ENCODE data around the gene UBE2I. TPM values are rescaled to one million over a fixed set of nuclear protein-coding genes. Genes with fewer than 3 reads are reported as not detected.

Gene UBE2I
- total RNA-seq, 1 experiment from 2014 or later, result 212 TPM

GRCh38 chr16:1320658-1321240 is 11.3 kb downstream of the UBE2I start:
- H3K27me3 ChIP-seq (ENCODE audit: insufficient read depth, low read length), result no peaks in the 10 kb centered on the region
- no peak overlapping the region for H3K4me3 ChIP-seq (replicated peaks in 1 of 2; ENCODE audit: low read depth in 1 of 2, low read length in 2 of 2)
- no peak for TF ChIP-seq YY1 (IDR thresholded peaks at IDR 0.05; ENCODE audit: extremely low read depth, insufficient replicate concordance, low read depth, low read length)
- TF ChIP-seq ZFX (IDR thresholded peaks at IDR 0.05), result no peak
- no peak for TF ChIP-seq EZH2phosphoT487 (IDR thresholded peaks at IDR 0.05; ENCODE audit: borderline replicate concordance)
- no peak for TF ChIP-seq POLR2A (IDR thresholded peaks at IDR 0.05; ENCODE audit: borderline replicate concordance, extremely low read depth, insufficient read depth, insufficient read length)
- no peak for TF ChIP-seq RAD21 (IDR thresholded peaks at IDR 0.05; ENCODE audit: low read depth)
- no peak for TF ChIP-seq FOSL1 (IDR thresholded peaks at IDR 0.05; ENCODE audit: low read depth)
- TF ChIP-seq EZH2 (IDR thresholded peaks at IDR 0.05), result no peak
- TF ChIP-seq ZBTB33 (IDR thresholded peaks at IDR 0.05; ENCODE audit: extremely low read depth, insufficient replicate concordance, low read length), result no peak
- TF ChIP-seq SIN3A (IDR thresholded peaks at IDR 0.05; ENCODE audit: low read depth), result no peak
- TF ChIP-seq CEBPB (IDR thresholded peaks at IDR 0.05; ENCODE audit: low read depth), result no peak
- no peak for TF ChIP-seq MAX (IDR thresholded peaks at IDR 0.05)
- TF ChIP-seq POLR2AphosphoS5 (IDR thresholded peaks at IDR 0.05; ENCODE audit: low read depth, low read length), result no peak
- no peak for TF ChIP-seq TCF7L2 (IDR thresholded peaks at IDR 0.05; ENCODE audit: borderline replicate concordance, extremely low read depth, insufficient read depth, insufficient read length)
- no peak for TF ChIP-seq ATF3 (IDR thresholded peaks at IDR 0.05)
- no peak for TF ChIP-seq ZNF274 (IDR thresholded peaks at IDR 0.05; ENCODE audit: low read depth, low read length)
- TF ChIP-seq JUND (IDR thresholded peaks at IDR 0.05), result no peak
- no peak overlapping the region for H3K9ac ChIP-seq (ENCODE audit: low read length)
- H3K9me3 ChIP-seq (ENCODE audit: control insufficient read depth in 1 of 2, insufficient read depth in 1 of 2, low read depth in 1 of 2, low read length in 2 of 2), result no peaks in the 10 kb centered on the region
- peaks cover 44% of the 10 kb centered on the region for H3K79me2 ChIP-seq (ENCODE audit: insufficient read depth, low read length)
- no peak overlapping the region for H2AFZ ChIP-seq (ENCODE audit: low read depth, low read length, poor library complexity, severe bottlenecking)
- intact Hi-C loops (cut with micrococcal nuclease), result no loop called here
- ATAC-seq, result no peak
- RAD21 ChIA-PET (ENCODE audit: low non-redundant PET in 1 of 2, low total read pairs in 2 of 2, uncharacterized antibody in 2 of 2, unreplicated experiment in 2 of 2), result no interaction called here
- CTCF ChIA-PET, result no interaction called here
- POLR2A ChIA-PET, result no interaction called here
- no peaks in the 10 kb centered on the region for H3K9me2 ChIP-seq (ENCODE audit: insufficient read depth)
- H4K20me1 ChIP-seq (ENCODE audit: insufficient read depth), result peaks cover 4% of the 10 kb centered on the region; the same call in 1 of the 2 replicates
- H3K36me3 ChIP-seq (ENCODE audit: control insufficient read depth in 1 of 2, insufficient read depth in 2 of 2, low read length in 2 of 2), result peaks cover 48 to 55% of the 10 kb centered on the region in 2 experiments
- H3K27ac ChIP-seq (ENCODE audit: low read depth, low read length), result no peak overlapping the region
- no TSS peak for BruUV-seq (replicated peaks)
- no peaks in the 10 kb centered on the region for H3K4me1 ChIP-seq (ENCODE audit: control insufficient read depth in 1 of 2, insufficient read depth in 2 of 2, low read length in 2 of 2)
- DNase-seq (ENCODE audit: low read depth, low spot score), result no peak
- H3K4me2 ChIP-seq (ENCODE audit: low read length), result no peak overlapping the region

Data from HCT116 (cell line).